Activated T-cell treated with anti-CD3 and anti-CD28 coated beads, Interleukin-2, amount 50 U/mL, for 24 hours (primary cell): ENCODE measurements around the gene PVR.
"Not testable (repeated sequence)": the region's sequence is repeated elsewhere in the genome, so short reads cannot be mapped to it uniquely, and the experiment has no call there.

ENCODE experiments used
- DNase-seq: peaks from one replicate; pipeline ENCODE4 v3.0.0-alpha.2; 2020
- H3K27ac Mint-ChIP-seq: 2 replicates; pipeline ENCODE4 v1.8.0; 2020; ENCODE audit warnings: mild to moderate bottlenecking, mixed read lengths
- H3K27me3 Mint-ChIP-seq: 2 replicates; pipeline ENCODE4 v1.8.0; 2020; ENCODE audit warnings: mixed read lengths
- H3K36me3 Mint-ChIP-seq: 2 replicates; pipeline ENCODE4 v1.8.0; 2020; ENCODE audit warnings: low read depth, mixed read lengths
- H3K4me1 Mint-ChIP-seq: 2 replicates; pipeline ENCODE4 v1.8.0; 2020; ENCODE audit warnings: low read depth, mixed read lengths
- H3K4me3 Mint-ChIP-seq: 2 replicates; pipeline ENCODE4 v1.8.0; 2020; ENCODE audit warnings: mild to moderate bottlenecking, moderate library complexity, mixed read lengths
- H3K9me3 Mint-ChIP-seq: 2 replicates; pipeline ENCODE4 v1.8.0; 2020; ENCODE audit warnings: mixed read lengths

PVR gene

GRCh38 chr19:44611812-44612295 is 31.9 kb upstream of the PVR start:
- no peak overlapping the region for H3K4me3 Mint-ChIP-seq
- peaks cover 12% of the 10 kb centered on the region for H3K4me1 Mint-ChIP-seq
- peaks cover 8% of the 10 kb centered on the region for H3K27me3 Mint-ChIP-seq
- H3K36me3 Mint-ChIP-seq, result no peaks in the 10 kb centered on the region
- H3K9me3 Mint-ChIP-seq, result no peaks in the 10 kb centered on the region
- no peak overlapping the region for H3K27ac Mint-ChIP-seq
- DNase-seq, result no peak

DNA sequence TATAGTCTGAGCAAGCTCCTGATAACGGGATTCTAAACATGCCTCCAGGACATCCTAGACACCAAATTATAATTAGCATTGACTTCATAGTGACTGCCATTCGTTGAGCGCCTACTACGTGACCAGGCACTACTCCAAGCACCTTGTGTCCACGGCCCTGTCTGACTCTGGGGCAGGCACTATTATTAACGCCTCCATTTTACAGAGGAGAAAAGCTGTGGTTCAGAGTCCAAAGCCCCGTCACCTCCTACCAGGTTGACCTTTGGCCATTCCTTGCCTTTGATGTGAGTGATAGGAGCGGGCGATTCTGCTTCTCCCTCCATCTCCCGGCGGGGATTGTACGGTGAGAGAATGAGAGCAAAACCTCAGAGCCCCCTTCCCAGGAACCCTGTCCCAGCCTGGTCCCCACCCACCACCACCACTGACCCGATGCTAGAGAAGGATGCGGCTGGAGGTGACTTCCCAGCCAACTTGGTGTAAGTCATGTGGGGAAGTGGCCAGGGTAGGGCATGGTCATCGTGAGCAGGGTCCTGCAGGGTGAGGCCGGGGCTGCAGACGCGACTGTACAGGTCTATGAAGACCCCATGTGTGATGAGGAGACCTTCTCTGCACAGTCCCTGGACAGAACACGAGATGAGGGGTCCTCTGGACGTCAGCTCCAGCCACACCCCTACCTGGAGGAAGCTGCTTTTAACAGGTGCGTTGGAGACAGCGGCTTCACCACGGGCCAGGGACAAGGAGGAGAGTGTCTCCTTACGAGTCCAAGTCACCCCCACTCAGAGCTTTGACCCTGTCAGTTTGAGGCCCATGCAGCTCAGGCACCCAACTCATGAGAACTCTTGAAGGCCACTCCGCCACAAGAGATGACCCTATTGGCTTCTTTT is 30.2 kb upstream of the PVR start, which contains the start of gene IGSF23:
Gene IGSF23, plus strand, starts transcription at position 269 of the 884 bp plus-strand sequence. Its CDS starts 83 bp downstream, at position 352.
- no peaks in the 10 kb centered on the region for H3K4me1 Mint-ChIP-seq
- no peak within 1 kb of the TSS for H3K27ac Mint-ChIP-seq
- no peak for DNase-seq
- H3K9me3 Mint-ChIP-seq, result no peaks in the 10 kb centered on the region
- H3K4me3 Mint-ChIP-seq, result no peak within 1 kb of the TSS
- H3K27me3 Mint-ChIP-seq, result peaks cover 8% of the 10 kb centered on the region
- no peaks in the 10 kb centered on the region for H3K36me3 Mint-ChIP-seq

- H3K9me3 Mint-ChIP-seq, result no peaks in the 10 kb centered on the region
- H3K4me3 Mint-ChIP-seq, result no peak overlapping the region
- H3K4me1 Mint-ChIP-seq, result no peaks in the 10 kb centered on the region
Observed at GRCh38 chr19:44614313-44614712, 29.4 kb upstream of the PVR start.

DNA sequence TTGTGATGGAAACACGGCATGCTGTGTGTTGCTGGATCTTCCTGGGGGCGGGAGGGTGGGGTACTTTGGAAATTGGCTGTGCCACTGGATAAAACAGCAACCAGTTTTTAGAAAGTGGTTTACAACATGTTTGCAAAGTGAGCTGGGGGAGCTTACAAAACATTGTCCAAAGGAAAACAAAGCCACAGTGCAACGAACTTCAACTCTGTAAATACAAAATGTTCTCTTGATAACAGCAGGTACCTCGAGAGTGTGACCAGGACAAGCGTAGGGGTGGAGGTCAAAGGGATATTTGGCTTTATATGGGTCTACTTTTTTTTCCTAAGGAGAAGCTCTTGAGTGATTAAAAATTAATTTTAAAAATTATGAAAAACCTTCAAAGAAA is 27.9 kb upstream of the PVR start:
- Mint-ChIP-seq H3K27ac (no peak overlapping the region), H3K36me3 (no peaks in the 10 kb centered on the region), H3K4me3 (no peak overlapping the region), H3K27me3 (peaks cover 5% of the 10 kb centered on the region), H3K9me3 (no peaks in the 10 kb centered on the region), H3K4me1 (no peaks in the 10 kb centered on the region)
- no peak for DNase-seq

More at GRCh38 chr19:44614313-44614712, 29.4 kb upstream of the PVR start:
- H3K36me3 Mint-ChIP-seq, result no peaks in the 10 kb centered on the region
- peaks cover 5% of the 10 kb centered on the region for H3K27me3 Mint-ChIP-seq
- DNase-seq, result no peak
- H3K27ac Mint-ChIP-seq, result no peak overlapping the region

- Mint-ChIP-seq H3K9me3 (no peaks in the 10 kb centered on the region), H3K27me3 (peaks cover 5% of the 10 kb centered on the region)
Observed at GRCh38 chr19:44617110-44617880, 26.4 kb upstream of the PVR start.

GRCh38 chr19:44618640-44619357 is 24.9 kb upstream of the PVR start:
- no peaks in the 10 kb centered on the region for H3K27me3 Mint-ChIP-seq

More at GRCh38 chr19:44617110-44617880, 26.4 kb upstream of the PVR start:
- H3K4me3 Mint-ChIP-seq, result no peak overlapping the region
- H3K4me1 Mint-ChIP-seq, result no peaks in the 10 kb centered on the region
- no peak overlapping the region for H3K27ac Mint-ChIP-seq
- no peaks in the 10 kb centered on the region for H3K36me3 Mint-ChIP-seq
- DNase-seq, result no peak

DNA sequence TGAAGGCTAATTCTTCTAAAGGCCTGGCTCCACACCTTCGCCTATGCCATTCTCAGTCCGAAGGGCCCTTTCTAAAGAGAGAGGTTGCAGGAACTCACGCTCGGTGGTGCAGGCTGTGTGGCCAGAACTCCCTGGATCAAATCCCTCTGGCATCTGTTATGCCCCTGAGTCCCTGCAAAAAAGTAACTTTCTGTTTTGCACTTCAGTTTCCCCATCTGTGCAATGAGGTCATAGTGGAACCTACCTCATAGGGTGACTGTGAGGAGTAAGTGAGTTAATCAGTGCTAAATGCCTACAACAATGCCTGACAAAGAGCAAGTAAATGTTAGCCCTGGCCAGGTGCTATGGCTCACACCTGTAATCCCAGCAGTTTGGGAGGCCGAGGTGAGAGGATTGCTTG is 23.0 kb upstream of the PVR start:
- H3K27me3 Mint-ChIP-seq, result no peaks in the 10 kb centered on the region
- no peak overlapping the region for H3K27ac Mint-ChIP-seq
- no peak overlapping the region for H3K4me3 Mint-ChIP-seq
- no peaks in the 10 kb centered on the region for H3K4me1 Mint-ChIP-seq
- DNase-seq, result no peak
- H3K9me3 Mint-ChIP-seq, result no peaks in the 10 kb centered on the region
- H3K36me3 Mint-ChIP-seq, result no peaks in the 10 kb centered on the region

More at GRCh38 chr19:44618640-44619357, 24.9 kb upstream of the PVR start:
- Mint-ChIP-seq H3K4me3 (no peak overlapping the region), H3K9me3 (no peaks in the 10 kb centered on the region), H3K27ac (no peak overlapping the region), H3K4me1 (no peaks in the 10 kb centered on the region), H3K36me3 (no peaks in the 10 kb centered on the region)
- no peak for DNase-seq

DNA sequence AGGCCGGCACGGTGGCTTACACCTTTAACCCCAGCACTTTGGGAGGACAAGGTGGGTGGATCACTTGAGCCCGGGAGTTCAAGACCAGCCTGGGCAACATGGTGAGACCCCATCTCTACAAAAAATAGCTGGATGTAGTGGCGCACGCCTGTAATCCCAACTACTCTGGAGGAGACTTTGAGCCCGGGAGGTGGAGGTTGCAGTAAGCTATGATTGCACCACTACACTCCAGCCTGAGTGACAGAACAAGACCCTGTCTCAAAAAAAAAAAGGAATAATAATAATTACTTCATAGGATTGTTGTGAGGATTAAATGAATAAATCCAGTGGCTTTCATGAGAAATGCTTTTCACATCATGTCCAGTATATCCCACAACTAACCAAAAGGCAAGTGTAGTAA is 22.3 kb upstream of the PVR start:
- H3K4me1 Mint-ChIP-seq, result no peaks in the 10 kb centered on the region
- H3K27me3 Mint-ChIP-seq, result peaks cover 4% of the 10 kb centered on the region
- H3K36me3 Mint-ChIP-seq, result no peaks in the 10 kb centered on the region
- DNase-seq, result no peak
- H3K9me3 Mint-ChIP-seq, result no peaks in the 10 kb centered on the region
- H3K27ac Mint-ChIP-seq, result no peak overlapping the region
- H3K4me3 Mint-ChIP-seq, result no peak overlapping the region

DNA sequence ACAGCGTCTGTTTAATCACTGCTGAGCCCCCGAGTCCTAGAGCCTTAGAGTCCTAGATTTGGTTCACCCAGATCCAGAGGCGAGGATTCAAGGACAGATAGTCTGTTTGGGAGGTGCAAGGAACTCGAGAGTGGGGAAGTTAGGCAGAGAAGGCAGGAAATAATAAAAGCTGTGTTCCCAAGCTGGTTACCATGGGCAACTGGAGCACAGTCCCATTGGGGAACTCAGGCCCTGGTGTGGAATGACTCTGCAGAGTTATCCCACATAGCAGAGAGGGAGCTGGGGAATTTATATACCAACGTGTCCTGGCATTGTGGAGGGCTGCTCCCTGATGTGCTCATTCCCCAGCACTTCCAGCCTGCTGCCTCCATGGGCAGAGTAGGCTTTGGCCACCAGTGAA is 20.6 kb upstream of the PVR start:
- DNase-seq, result no peak
- H3K9me3 Mint-ChIP-seq, result no peaks in the 10 kb centered on the region
- H3K4me1 Mint-ChIP-seq, result no peaks in the 10 kb centered on the region
- peaks cover 6% of the 10 kb centered on the region for H3K27me3 Mint-ChIP-seq
- H3K36me3 Mint-ChIP-seq, result no peaks in the 10 kb centered on the region
- H3K4me3 Mint-ChIP-seq, result no peak overlapping the region
- no peak overlapping the region for H3K27ac Mint-ChIP-seq

DNA sequence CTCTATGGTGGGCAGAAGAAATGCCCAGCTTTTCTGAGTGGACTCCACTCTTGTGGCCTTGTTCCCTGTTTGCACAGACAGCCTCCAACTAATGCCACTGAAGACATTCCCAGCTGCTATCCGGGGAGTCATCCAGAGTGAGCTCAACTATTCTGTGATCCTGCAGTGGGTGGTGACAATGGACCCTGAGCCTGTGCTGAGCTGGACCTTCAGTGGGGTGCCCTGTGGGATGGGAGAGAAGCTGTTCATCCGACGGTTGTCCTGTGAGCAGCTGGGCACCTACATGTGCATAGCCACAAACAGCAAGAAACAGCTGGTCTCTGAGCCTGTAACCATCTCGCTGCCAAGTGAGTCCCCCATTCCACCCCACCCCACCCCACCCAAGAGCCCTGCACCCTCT is 20.1 kb upstream of the PVR start:
- Mint-ChIP-seq H3K27me3 (peaks cover 6% of the 10 kb centered on the region), H3K4me3 (no peak overlapping the region), H3K9me3 (no peaks in the 10 kb centered on the region), H3K36me3 (no peaks in the 10 kb centered on the region), H3K4me1 (no peaks in the 10 kb centered on the region), H3K27ac (no peak overlapping the region)
- DNase-seq, result no peak

- Mint-ChIP-seq H3K4me3 (no peak overlapping the region), H3K9me3 (no peaks in the 10 kb centered on the region), H3K27me3 (peaks cover 10% of the 10 kb centered on the region), H3K27ac (no peak overlapping the region), H3K36me3 (no peaks in the 10 kb centered on the region), H3K4me1 (no peaks in the 10 kb centered on the region)
- no peak for DNase-seq
Observed at GRCh38 chr19:44624840-44625354, 18.8 kb upstream of the PVR start.

DNA sequence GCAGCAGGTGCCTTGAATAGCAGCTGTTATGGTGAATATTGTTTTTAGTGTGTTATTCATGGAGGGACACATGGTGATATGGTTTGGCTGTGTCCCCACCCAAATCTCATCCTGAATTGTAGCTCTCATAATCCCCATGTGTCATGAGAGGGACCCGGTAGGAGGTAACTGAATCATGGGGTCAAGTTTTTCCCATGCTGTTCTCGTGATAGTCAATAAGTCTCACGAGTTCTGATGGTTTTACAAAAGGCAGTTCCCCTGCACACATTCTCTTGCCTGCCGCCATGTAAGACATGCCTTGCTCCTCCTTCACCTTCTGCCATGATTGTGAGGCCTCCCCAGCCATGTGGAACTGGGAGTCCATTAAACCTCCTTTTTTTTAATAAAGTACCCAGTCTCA is 18.1 kb upstream of the PVR start:
- not testable (repeated sequence) for H3K4me3 Mint-ChIP-seq, H3K27ac Mint-ChIP-seq, H3K4me1 Mint-ChIP-seq, H3K9me3 Mint-ChIP-seq, H3K36me3 Mint-ChIP-seq, DNase-seq
- peaks cover 14% of the 10 kb centered on the region for H3K27me3 Mint-ChIP-seq

GRCh38 chr19:44626048-44626624 is 17.6 kb upstream of the PVR start:
- DNase-seq, result no peak
- Mint-ChIP-seq H3K9me3 (no peaks in the 10 kb centered on the region), H3K4me1 (no peaks in the 10 kb centered on the region), H3K36me3 (no peaks in the 10 kb centered on the region), H3K4me3 (no peak overlapping the region), H3K27ac (no peak overlapping the region), H3K27me3 (peaks cover 14% of the 10 kb centered on the region)

DNA sequence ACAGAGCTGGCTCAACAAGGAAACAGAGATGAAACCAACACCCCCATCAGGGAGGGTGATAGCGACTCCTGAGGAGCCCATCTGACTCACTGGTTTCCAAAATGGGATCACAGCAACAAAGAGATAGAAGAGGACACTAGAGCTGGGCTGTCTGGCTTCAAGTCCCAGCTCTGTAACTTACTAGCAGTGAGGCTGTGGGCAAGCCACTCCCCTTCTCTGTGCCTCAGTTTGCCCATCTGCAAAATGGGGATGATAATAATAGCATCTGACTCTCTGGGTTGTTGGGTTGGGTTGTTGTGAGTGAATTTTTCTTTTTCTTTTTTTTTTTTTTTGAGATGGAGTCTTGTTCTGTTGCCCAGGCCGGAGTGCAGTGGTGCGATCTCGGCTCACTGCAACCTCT is 16.1 kb upstream of the PVR start:
- no peaks in the 10 kb centered on the region for H3K36me3 Mint-ChIP-seq
- H3K9me3 Mint-ChIP-seq, result no peaks in the 10 kb centered on the region
- no peak overlapping the region for H3K4me3 Mint-ChIP-seq
- no peak overlapping the region for H3K27ac Mint-ChIP-seq
- peaks cover 14% of the 10 kb centered on the region for H3K27me3 Mint-ChIP-seq
- DNase-seq, result no peak
- no peaks in the 10 kb centered on the region for H3K4me1 Mint-ChIP-seq
